ENCODE data around the gene AP2B1.

The AP2B1 gene

DNA sequence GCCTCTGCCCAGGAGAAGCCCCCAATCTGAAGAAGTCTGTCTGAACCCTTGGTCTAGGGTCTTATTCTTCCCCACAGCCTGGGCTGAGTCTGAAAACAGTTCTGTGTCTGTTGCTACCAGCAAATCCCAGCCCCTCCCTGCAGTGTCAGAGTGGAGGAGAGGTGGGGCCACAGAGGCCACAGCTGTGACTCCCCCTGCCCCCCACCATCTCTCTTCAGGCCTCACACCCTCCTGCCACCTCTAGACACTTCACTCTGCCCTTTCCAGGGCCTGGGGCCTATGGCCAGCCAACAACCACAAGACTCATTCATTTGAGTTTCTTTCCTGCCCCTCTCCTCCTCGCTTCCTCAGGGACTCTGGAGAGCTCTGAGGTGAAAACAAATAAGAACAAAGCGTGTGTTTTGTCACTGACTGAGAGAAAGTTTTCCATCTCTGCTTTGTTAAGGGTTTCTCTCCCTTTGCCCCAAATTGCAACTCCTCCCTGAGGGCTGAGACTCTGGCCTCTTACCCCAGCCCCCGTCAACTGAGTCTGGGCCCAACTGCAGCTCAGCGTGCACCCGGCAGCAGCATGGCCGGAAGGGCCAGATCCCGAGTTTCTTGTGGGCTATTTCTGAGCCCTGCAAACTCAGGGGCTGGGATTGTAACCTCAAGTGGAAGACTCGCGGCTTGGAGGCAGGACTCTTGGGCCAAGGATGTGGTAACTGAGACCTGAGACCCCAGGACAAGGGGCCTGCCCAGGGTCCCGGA is 186.7 kb downstream of the AP2B1 start:
- DNase-seq (ENCODE audit: low read depth): no peak

DNA sequence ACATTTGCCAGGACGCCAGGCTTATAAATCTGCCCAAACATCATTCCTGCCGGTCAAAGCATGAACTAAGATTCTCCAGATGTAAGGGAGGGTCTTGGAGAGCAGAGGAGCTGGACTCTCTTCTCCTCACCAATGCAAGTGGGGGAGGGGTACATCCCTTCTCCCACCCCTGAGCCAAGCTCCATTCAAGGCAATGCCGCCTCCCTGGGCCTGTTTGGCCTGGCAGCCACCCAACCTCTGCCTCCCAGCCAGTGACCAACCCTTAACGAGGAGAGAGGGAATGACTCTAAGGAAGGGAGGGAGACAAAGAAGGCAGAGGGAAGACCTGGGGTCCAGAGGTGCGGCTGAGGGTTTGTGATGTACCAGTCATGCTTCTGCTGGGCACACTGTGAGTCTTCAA is 187.4 kb downstream of the AP2B1 start:
- DNase-seq (ENCODE audit: low read depth): no peak

DNA sequence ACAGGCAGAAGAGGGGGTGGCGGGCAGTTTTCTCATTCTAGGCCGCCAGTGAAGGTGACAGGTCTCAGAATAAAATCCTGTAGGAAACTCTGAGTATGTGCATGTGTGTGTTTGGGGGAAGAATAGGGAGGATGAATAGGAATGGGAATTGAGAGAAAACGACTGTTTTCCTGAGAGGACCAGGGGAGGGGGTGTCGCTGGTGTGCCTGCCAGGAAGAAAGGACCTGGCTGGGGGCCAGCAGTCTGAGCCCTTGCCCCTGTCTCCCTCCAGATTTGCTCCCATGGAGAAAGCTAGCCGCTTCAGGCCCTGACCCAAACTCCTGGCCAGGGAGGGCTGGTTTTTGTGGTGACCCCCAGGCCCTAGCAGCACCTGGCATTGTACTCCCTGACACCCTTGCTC is 187.9 kb downstream of the AP2B1 start:
- DNase-seq (ENCODE audit: low read depth): no peak

DNA sequence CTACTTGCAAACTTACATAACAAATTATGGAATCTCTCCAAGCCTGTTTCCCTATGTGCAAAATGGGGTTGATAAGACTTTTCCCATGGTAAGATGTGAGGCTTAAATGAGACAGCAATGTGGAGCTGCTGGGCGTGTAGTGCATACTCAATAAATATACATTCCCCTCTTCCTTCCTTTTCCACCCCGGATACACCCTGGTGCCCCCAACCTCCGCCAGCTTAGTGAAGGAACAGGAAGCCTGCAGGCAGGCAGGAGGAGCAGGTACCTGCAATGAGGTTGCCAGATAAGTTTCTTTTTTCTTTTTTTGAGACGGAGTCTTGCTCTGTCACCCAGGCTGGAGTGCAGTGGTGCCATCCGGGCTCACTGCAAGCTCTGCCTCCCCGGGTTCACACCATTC is 188.5 kb downstream of the AP2B1 start:
- no peak for DNase-seq (ENCODE audit: low read depth)
